Fibroblast of villous mesenchyme (primary cell): ENCODE results near the gene EPC2. TPM values are rescaled to one million over a fixed set of nuclear protein-coding genes. Genes with fewer than 3 reads are reported as not detected.

ENCODE experiments used
- DNase-seq: peaks from one replicate; pipeline ENCODE4 v3.0.0-alpha.2; 2010; ENCODE audit warnings: low read depth
- H3K4me3 ChIP-seq: 2 replicates; pipeline ENCODE4 v1.5.1; 2011; ENCODE audit warnings: low read depth, mild to moderate bottlenecking, low read length
- total RNA-seq: library from RNA; depleted of rRNA; stranded (reverse); fragments of >200 nt; gene quantifications from 2 replicates; pipeline ENCODE4 v1.2.3, GENCODE V29; 2012
- TF ChIP-seq, protein P1 (sequence below): IDR thresholded peaks from 2 replicates; pipeline ENCODE4 v1.5.1; 2012; ENCODE audit warnings: low read depth, mild to moderate bottlenecking, low read length; ENCODE audit not compliant: insufficient read depth

The EPC2 gene
- total RNA-seq, 1 donor: 23.3 TPM

DNA sequence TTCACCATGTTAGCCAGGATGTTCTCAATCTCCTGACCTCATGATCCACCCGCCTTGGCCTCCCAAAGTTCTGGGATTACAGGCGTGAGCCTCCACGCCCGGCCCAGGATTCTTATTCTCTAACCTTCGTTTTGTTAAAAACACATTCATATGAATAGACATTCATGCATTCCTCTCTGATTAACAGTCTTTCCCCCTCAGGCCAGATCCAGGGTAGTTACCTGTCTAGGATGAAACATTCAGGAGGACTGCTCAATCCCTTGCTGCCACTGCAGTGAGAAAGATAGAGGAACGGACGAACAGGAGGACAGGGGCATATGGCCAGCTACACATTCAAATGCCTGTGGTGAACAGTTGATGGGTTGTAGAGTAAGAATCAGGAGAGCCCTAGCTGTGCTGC is 39.6 kb upstream of the EPC2 start:
- no peak for DNase-seq
- TF ChIP-seq, protein P1, sequence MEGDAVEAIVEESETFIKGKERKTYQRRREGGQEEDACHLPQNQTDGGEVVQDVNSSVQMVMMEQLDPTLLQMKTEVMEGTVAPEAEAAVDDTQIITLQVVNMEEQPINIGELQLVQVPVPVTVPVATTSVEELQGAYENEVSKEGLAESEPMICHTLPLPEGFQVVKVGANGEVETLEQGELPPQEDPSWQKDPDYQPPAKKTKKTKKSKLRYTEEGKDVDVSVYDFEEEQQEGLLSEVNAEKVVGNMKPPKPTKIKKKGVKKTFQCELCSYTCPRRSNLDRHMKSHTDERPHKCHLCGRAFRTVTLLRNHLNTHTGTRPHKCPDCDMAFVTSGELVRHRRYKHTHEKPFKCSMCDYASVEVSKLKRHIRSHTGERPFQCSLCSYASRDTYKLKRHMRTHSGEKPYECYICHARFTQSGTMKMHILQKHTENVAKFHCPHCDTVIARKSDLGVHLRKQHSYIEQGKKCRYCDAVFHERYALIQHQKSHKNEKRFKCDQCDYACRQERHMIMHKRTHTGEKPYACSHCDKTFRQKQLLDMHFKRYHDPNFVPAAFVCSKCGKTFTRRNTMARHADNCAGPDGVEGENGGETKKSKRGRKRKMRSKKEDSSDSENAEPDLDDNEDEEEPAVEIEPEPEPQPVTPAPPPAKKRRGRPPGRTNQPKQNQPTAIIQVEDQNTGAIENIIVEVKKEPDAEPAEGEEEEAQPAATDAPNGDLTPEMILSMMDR: no peak
- no peak overlapping the region for H3K4me3 ChIP-seq

DNA sequence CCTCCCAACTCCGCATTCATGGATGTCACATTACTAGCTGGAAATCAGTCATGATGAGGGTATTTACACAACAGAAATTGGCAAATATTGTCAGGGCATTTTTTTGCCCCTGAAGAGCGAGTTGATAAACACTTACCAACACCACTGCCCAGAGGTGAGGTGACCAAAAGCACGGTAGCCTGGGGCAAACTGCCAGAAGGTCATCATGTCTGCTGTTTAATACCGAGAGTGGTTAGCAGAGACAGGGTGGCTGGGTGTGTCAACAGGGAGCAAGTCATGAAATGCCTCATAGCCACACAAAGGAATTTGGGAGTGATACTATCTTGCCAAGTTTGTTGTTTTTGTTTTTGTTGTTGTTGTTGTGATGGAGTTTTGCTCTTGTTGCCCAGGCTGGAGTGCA is 37.0 kb upstream of the EPC2 start:
- DNase-seq: no peak
- no peak overlapping the region for H3K4me3 ChIP-seq
- TF ChIP-seq, protein P1: no peak

DNA sequence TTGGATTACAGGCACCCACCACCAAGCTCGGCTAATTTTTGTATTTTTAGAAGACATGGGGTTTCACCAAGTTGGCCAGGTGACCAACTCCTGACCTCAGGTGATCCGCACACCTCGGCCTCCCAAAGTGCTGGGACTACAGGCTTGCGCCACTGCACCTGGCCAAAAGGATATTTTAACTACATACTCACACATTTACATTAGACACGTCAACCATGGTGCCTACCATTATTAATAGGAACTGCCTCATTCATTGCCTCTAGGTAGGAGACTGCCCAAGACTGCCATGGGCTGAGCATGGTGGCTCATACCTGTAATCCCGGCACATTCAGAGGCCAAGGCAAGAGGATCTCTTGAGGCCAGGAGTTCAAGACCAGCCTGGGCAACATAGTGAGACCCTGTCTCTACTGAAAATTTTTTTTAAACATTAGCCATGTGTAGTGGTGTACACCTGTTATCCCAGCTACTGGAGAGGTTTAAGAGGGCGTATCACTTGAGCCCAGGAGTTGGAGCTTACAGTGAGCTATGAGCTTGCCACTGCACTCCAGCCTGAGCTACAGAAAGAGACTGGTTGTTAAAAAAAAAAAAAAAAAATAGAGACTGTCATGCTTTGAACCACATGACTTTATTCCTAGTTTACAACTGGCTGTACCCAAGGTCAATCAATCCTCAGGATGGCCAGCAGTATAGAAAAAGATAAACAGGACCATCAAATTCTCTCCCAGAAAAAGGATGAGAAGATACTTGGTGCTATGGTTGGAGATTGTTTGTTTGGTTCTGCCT is 31.1 kb upstream of the EPC2 start:
- TF ChIP-seq, protein P1: no peak
- DNase-seq: no peak
- no peak overlapping the region for H3K4me3 ChIP-seq

DNA sequence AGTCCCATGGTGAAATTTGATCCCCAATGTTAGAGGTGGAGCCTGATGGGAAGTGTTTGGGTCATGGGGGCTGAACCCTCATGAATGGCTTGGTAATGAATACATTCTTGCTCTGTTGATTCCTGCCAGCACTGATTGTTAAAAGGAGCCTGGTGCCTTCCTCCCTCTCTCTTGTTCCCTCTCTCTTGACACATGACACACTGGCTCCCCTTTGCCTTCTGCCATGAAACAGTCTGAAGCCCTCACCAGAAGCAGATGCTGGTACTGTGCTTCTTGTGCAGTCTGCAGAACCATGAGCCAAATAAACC is 30.6 kb upstream of the EPC2 start:
- DNase-seq: peak; percentile 15
- no peak overlapping the region for H3K4me3 ChIP-seq
- TF ChIP-seq, protein P1: no peak

DNA sequence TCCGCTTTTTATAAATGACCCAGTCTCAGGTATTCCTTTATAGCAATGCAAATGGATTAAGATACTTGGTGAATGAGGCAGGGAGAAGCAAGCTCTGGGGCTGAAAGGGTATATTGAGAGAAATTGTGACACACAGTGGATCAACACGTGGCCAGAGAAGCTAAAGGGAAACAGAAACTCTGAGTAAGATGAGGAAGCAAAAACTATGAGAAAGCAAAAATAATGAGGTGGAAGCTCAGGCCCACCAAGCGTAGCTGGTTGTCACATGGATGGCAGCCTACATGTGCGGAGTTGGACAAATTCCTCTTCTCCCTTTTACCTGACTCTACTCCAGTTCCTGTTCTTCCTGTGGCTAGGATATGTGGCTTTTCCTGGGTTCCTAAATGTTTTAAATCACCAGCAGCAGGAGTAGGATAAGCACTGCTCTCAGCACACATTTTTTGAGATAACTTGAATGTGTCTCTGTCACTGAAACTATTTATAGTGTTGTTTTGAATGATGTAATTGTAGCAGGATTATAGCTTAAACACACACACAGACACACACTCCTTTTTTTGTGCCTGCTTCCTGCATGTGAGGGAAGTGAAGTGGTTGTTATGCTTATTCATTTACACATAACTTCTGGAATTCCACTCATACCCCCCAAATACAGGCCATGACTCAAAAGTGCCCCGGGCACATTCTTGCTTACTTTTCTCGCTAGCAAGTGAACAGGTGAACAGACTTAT is 30.1 kb upstream of the EPC2 start:
- TF ChIP-seq, protein P1: no peak
- no peak overlapping the region for H3K4me3 ChIP-seq
- peak; percentile 45 for DNase-seq

DNA sequence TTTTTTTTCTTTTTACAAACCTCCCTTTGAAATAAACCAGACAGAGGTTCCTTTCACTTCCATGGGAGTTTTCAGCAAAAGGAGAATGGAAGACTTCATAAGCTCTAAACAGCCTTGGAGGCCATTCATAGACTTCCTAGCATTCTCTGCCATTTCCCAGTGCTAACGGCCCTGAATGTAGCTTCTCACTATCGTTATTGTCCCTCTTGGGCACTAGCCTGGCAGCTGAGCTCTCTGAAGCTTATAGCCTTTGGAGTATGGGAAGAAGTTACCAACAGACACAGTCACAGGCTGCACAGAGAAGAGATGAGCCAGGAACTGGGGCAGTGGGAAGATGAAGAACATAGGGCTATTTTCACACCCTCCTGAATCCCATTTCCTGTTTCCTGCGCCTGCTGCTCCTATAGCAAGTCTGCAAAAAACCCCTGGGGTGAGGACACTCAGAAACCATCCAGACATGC is 29.1 kb upstream of the EPC2 start:
- DNase-seq: no peak
- H3K4me3 ChIP-seq: no peak overlapping the region
- TF ChIP-seq, protein P1: no peak
